ENCODE results near the gene NPNT. TPM values are rescaled to one million over a fixed set of nuclear protein-coding genes. Genes with fewer than 3 reads are reported as not detected.

Gene NPNT
- total and polyA plus RNA-seq, 12 donors: 1.7 to 32.6 (median 4.3) TPM

- Histone ChIP-seq H3K27ac (no peak overlapping the region), H3K4me3 (no peak overlapping the region), H3K36me3 (no peaks in the 10 kb centered on the region), H3K4me1 (no peaks in the 10 kb centered on the region), H3K27me3 (no peaks in the 10 kb centered on the region), H3K9me3 (no peaks in the 10 kb centered on the region)
- 72 to 75% methylated on average over 2 of the region's 2 CpGs for WGBS, 2 donors
- TF ChIP-seq CTCF (IDR thresholded peaks at IDR 0.05): no peak
- ATAC-seq (no peak), DNase-seq (no peak)
- intact Hi-C loops (cut with DNase I): loop anchor here in 1 of 10 donors (5.0 kb wide), 1 partner anchor 1893 kb away; no protein-coding TSS in a partner anchor
These were observed 14.6 kb downstream of the NPNT start for GRCh38 chr4:105909787-105910281.

- no peak for DNase-seq
- no peak overlapping the region for H3K27ac ChIP-seq
These were observed 16.2 kb downstream of the NPNT start for GRCh38 chr4:105911426-105911825.

GRCh38 chr4:105912633-105913032 is 17.4 kb downstream of the NPNT start:
- TF ChIP-seq CTCF (IDR thresholded peaks at IDR 0.05): no peak
- 82 to 83% methylated on average over 6 of the region's 6 CpGs for WGBS, 2 donors
- DNase-seq: no peak
- Histone ChIP-seq H3K27me3 (no peaks in the 10 kb centered on the region), H3K4me3 (no peak overlapping the region), H3K36me3 (no peaks in the 10 kb centered on the region), H3K9me3 (no peaks in the 10 kb centered on the region), H3K27ac (no peak overlapping the region), H3K4me1 (no peaks in the 10 kb centered on the region)
- no peak for ATAC-seq
- intact Hi-C loops (cut with DNase I): no loop called here

More at GRCh38 chr4:105911426-105911825, 16.2 kb downstream of the NPNT start:
- Histone ChIP-seq H3K9me3 (no peaks in the 10 kb centered on the region), H3K4me1 (no peaks in the 10 kb centered on the region), H3K27me3 (no peaks in the 10 kb centered on the region), H3K36me3 (no peaks in the 10 kb centered on the region), H3K4me3 (no peak overlapping the region)
- ATAC-seq: no peak
- TF ChIP-seq CTCF (IDR thresholded peaks at IDR 0.05): no peak
- intact Hi-C loops (cut with DNase I): no loop called here

- intact Hi-C loops (cut with DNase I): no loop called here
- Histone ChIP-seq H3K4me1 (no peaks in the 10 kb centered on the region), H3K27ac (no peak overlapping the region), H3K4me3 (no peak overlapping the region), H3K27me3 (no peaks in the 10 kb centered on the region), H3K9me3 (no peaks in the 10 kb centered on the region), H3K36me3 (no peaks in the 10 kb centered on the region)
- no peak for TF ChIP-seq CTCF (IDR thresholded peaks at IDR 0.05)
- no peak for ATAC-seq
- WGBS, 2 donors: 65 to 79% methylated on average over 3 of the region's 3 CpGs
- no peak for DNase-seq
These were observed 22.0 kb downstream of the NPNT start for GRCh38 chr4:105917171-105917685.
